Liver (tissue), 9 donors: ENCODE measurements around the gene LDLRAD3. TPM values are rescaled to one million over a fixed set of nuclear protein-coding genes. Genes with fewer than 3 reads are reported as not detected.

Experiments
- DNase-seq: peaks from one replicate; pipeline ENCODE4 v3.0.0-alpha.2; 2017; ENCODE audit warnings: low spot score
- H3K27ac ChIP-seq, 2 donors: one replicate each; pipeline ENCODE4 v1.7.0; 2013; ENCODE audit warnings: inconsistent platforms in 2 of 2, low read length in 2 of 2, control low read depth in 1 of 2, low read depth in 1 of 2, mild to moderate bottlenecking in 1 of 2
- H3K27me3 ChIP-seq, 4 donors: one replicate each; pipeline versions ENCODE4 v1.6.1 to v1.7.0; 2013; ENCODE audit warnings: low read length in 3 of 4, inconsistent platforms in 1 of 4, mild to moderate bottlenecking in 1 of 4, moderate library complexity in 1 of 4; ENCODE audit not compliant: control insufficient read depth in 4 of 4, insufficient read depth in 4 of 4
- H3K36me3 ChIP-seq, 4 donors: one replicate each; pipeline versions ENCODE4 v1.6.1 to v1.7.0; 2013; ENCODE audit warnings: low read length in 3 of 4, mild to moderate bottlenecking in 3 of 4, low read depth in 1 of 4, moderate library complexity in 1 of 4; ENCODE audit not compliant: control insufficient read depth in 4 of 4, insufficient read depth in 3 of 4
- H3K4me1 ChIP-seq, 4 donors: one replicate each; pipeline versions ENCODE4 v1.6.1 to v1.7.0; 2013; ENCODE audit warnings: low read length in 3 of 4, mild to moderate bottlenecking in 3 of 4, moderate library complexity in 1 of 4; ENCODE audit not compliant: control insufficient read depth in 4 of 4, insufficient read depth in 4 of 4
- H3K4me3 ChIP-seq, 3 donors: one replicate each; pipeline versions ENCODE4 v1.6.1 to v1.7.0; 2013; ENCODE audit warnings: low read length in 3 of 3, control low read depth in 1 of 3, low read depth in 1 of 3, mild to moderate bottlenecking in 1 of 3
- H3K9ac ChIP-seq, 2 donors: one replicate each; pipeline ENCODE4 v1.7.0; 2013; ENCODE audit warnings: low read length in 2 of 2, mild to moderate bottlenecking in 2 of 2, moderate library complexity in 2 of 2, control low read depth in 1 of 2, low read depth in 1 of 2
- H3K9me3 ChIP-seq, 4 donors: one replicate each; pipeline versions ENCODE4 v1.6.1 to v1.7.0; 2013; ENCODE audit warnings: low read length in 3 of 4; ENCODE audit not compliant: control insufficient read depth in 4 of 4
- CTCF ChIP-seq: fragments of 150-350 bp; IDR thresholded peaks from 2 replicates; pipeline ENCODE4 v1.5.1; 2017; ENCODE audit warnings: improper control_type of control experiment, low read depth, low read length; ENCODE audit not compliant: missing input control
- EGR1 ChIP-seq, 2 donors: IDR thresholded peaks; 2 replicates each; pipeline ENCODE4 v1.6.1; 2016 to 2018; ENCODE audit warnings: antibody characterized with exemption in 2 of 2, low read depth in 2 of 2
- FOXA1 ChIP-seq: IDR thresholded peaks from 2 replicates; pipeline ENCODE4 v1.6.1; 2016; ENCODE audit warnings: antibody characterized with exemption
- FOXA2 ChIP-seq: IDR thresholded peaks from 2 replicates; pipeline ENCODE4 v1.6.1; 2016; ENCODE audit warnings: antibody characterized with exemption
- GABPA ChIP-seq, 2 donors: IDR thresholded peaks in 1 of 2; conservative IDR thresholded peaks in 1 of 2; 2 replicates each; pipeline ENCODE4 v1.6.1; 2016; ENCODE audit warnings: antibody characterized with exemption in 2 of 2, mild to moderate bottlenecking in 1 of 2, moderate library complexity in 1 of 2
- HNF4A ChIP-seq, 2 donors: conservative IDR thresholded peaks; 2 replicates each; pipeline ENCODE4 v1.6.1; 2016; ENCODE audit warnings: antibody characterized with exemption in 2 of 2, mild to moderate bottlenecking in 2 of 2
- HNF4G ChIP-seq: IDR thresholded peaks from 2 replicates; pipeline ENCODE4 v1.6.1; 2016; ENCODE audit warnings: antibody characterized with exemption
- JUND ChIP-seq, 2 donors: IDR thresholded peaks; 2 replicates each; pipeline ENCODE4 v1.6.1; 2016; ENCODE audit warnings: antibody characterized with exemption in 2 of 2
- RAD21 ChIP-seq, 2 donors: IDR thresholded peaks; 2 replicates each; pipeline ENCODE4 v1.6.1; 2016; ENCODE audit warnings: antibody characterized with exemption in 2 of 2, mild to moderate bottlenecking in 2 of 2
- RXRA ChIP-seq, 2 donors: IDR thresholded peaks; 2 replicates each; pipeline ENCODE4 v1.6.1; 2017 to 2018; ENCODE audit warnings: antibody characterized with exemption in 2 of 2, mild to moderate bottlenecking in 1 of 2
- YY1 ChIP-seq: IDR thresholded peaks from 2 replicates; pipeline ENCODE4 v1.6.1; 2016; ENCODE audit warnings: antibody characterized with exemption, mild to moderate bottlenecking
- ZBTB33 ChIP-seq: IDR thresholded peaks from 2 replicates; pipeline ENCODE4 v1.6.1; 2016; ENCODE audit warnings: antibody characterized with exemption
- WGBS: extraction: QIAGEN DNeasy Blood & Tissue Kit; methylation state at CpG from one replicate; pipeline ENCODE4 v1.1.7; 2013; 5-methylcytosine and 5-hydroxymethylcytosine counted together
- polyA plus RNA-seq, 2 donors: library from polyadenylated mRNA; stranded (reverse) in 1 of 2; unstranded in 1 of 2; fragments of 200-250 nt in 1 of 2; fragments of >200 nt in 1 of 2; fragmentation: Nextera tagmentation in 1 of 2; extraction: Ambion mirVana in 1 of 2; gene quantifications; one replicate each; pipeline versions ENCODE4 v1.2.1 to v1.2.3, GENCODE V29; 2013 to 2015
- total RNA-seq, 2 donors: library from RNA; depleted of rRNA; stranded (reverse); fragments of >200 nt; gene quantifications; one replicate each; pipeline ENCODE4 v1.2.3, GENCODE V29; 2014
- TF ChIP-seq, protein P1 (sequence below): IDR thresholded peaks from 2 replicates; pipeline ENCODE4 v1.6.1; 2016; ENCODE audit warnings: antibody characterized with exemption
- donor health status: healthy.
- donor health status: healthy.
- donor health status: healthy.
- donor health status: healthy.
- donor health status: healthy.

LDLRAD3 gene
- total and polyA plus RNA-seq, 4 donors, result 0.75 to 1.3 (median 0.93) TPM

- H3K36me3 ChIP-seq, result no peaks in the 10 kb centered on the region
- H3K4me1 ChIP-seq, result no peaks in the 10 kb centered on the region
- H3K9me3 ChIP-seq, result no peaks in the 10 kb centered on the region
- no peak overlapping the region for H3K27ac ChIP-seq
- H3K27me3 ChIP-seq, result no peaks in the 10 kb centered on the region
- H3K4me3 ChIP-seq, result no peak overlapping the region
- TF ChIP-seq, protein P1, sequence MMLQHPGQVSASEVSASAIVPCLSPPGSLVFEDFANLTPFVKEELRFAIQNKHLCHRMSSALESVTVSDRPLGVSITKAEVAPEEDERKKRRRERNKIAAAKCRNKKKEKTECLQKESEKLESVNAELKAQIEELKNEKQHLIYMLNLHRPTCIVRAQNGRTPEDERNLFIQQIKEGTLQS, result no peak
- no peak for DNase-seq
- WGBS, result 86% methylated on average over 8 of the region's 8 CpGs
- H3K9ac ChIP-seq, result no peak overlapping the region
These were observed 70.4 kb downstream of the LDLRAD3 start for GRCh38 chr11:36013950-36014897.

DNA sequence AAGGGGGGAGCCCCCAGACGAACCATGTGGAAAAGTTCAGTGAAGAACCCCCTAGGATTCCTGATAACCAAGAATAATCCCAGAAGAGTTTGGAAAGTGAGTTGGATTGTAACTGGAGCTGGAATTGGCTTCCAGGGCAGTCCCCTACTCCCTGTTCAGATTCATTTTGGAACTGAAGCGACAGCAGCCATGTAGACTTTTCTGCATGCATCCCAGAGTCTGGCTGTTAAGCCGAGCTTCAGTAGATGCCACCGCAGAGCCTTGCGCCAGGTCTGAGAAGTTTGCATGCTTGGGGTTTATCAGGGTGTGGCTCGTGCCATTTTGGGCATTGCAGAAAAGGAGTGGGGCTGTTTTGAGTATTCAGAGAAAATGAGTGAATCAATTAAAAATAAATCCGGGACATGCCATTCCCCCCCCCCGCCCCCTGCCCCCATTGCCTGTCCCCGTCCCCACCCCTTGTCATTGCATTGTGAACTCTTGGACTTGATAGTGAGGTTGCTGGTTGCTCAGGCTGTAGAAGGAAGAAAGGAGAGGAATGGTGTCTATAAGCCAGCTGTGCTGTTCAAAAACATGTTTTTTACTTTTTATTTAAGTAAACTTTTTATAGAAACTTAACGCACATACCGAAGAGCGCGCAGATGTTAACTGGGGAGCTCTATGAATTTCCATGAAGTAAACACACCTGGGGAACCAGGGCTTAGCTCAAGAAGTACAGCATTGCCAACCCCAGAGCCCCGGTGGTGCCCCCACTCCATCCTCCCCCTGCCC is 71.2 kb downstream of the LDLRAD3 start:
- H3K36me3 ChIP-seq, result no peaks in the 10 kb centered on the region
- H3K4me3 ChIP-seq, result no peak overlapping the region
- no peaks in the 10 kb centered on the region for H3K9me3 ChIP-seq
- DNase-seq, result no peak
- H3K4me1 ChIP-seq, result no peaks in the 10 kb centered on the region
- no peak overlapping the region for H3K9ac ChIP-seq
- H3K27ac ChIP-seq, result no peak overlapping the region
- 79% methylated on average over 14 of the region's 14 CpGs for WGBS
- no peak for TF ChIP-seq GABPA (IDR thresholded peaks at IDR 0.05 in 1 of 2, conservative IDR thresholded peaks at IDR 0.05 in 1 of 2)
- no peak for TF ChIP-seq YY1
- TF ChIP-seq CTCF, result no peak
- TF ChIP-seq ZBTB33, result no peak
- no peaks in the 10 kb centered on the region for H3K27me3 ChIP-seq

DNA sequence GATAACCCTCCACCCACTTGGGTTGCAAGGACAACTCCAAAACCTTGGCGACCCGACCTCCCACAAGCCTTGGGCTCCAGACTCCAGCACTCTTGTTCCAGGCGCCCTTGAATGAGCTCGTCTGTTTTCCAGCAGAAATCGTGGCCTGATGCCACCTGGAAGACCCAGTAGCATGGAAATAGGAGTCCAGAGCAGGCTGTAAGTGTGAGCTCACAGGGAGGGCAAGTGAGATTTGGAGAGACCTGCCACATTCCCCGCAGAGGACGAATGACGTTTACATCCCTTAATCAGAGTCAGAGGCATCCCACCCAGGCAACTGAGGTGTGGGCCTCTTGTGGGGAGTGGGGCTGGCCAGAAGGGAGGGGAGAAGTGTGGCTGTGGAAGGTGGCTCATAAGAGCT is 71.9 kb downstream of the LDLRAD3 start:
- no peak for DNase-seq
- WGBS, result 76% methylated on average over 8 of the region's 8 CpGs
- Histone ChIP-seq H3K4me1 (no peaks in the 10 kb centered on the region), H3K4me3 (no peak overlapping the region), H3K9ac (no peak overlapping the region), H3K36me3 (no peaks in the 10 kb centered on the region), H3K27ac (no peak overlapping the region), H3K9me3 (no peaks in the 10 kb centered on the region), H3K27me3 (peaks cover 0 to 2% (median 0%) of the 10 kb centered on the region in 4 donors)
- TF ChIP-seq RXRA (IDR thresholded peaks at IDR 0.05) (no peak), CTCF (no peak), HNF4A (conservative IDR thresholded peaks at IDR 0.05) (no peak), HNF4G (no peak), JUND (IDR thresholded peaks at IDR 0.05) (no peak), RAD21 (IDR thresholded peaks at IDR 0.05) (no peak), ZBTB33 (no peak), FOXA1 (no peak), EGR1 (IDR thresholded peaks at IDR 0.05; ENCODE audit: low read depth in 2 of 2) (no peak), FOXA2 (no peak), YY1 (no peak)
- TF ChIP-seq, protein P1, result no peak
